Endothelial cell of umbilical vein (primary cell): ENCODE data around the gene VPS41. TPM values are rescaled to one million over a fixed set of nuclear protein-coding genes. Genes with fewer than 3 reads are reported as not detected.

ENCODE experiments used
- BruUV-seq: library from RNA; stranded (reverse); fragments of 400-500 nt; replicated peaks from 2 replicates; lab custom pipeline; 2021; lab: Mats Ljungman, UMichigan
- CTCF ChIA-PET: fragments of 300-600, 350-600 bp; sonication (Branson Sonifier 250); formaldehyde crosslinking; loops from one replicate; lab custom pipeline; 2021; ENCODE audit warnings: antibody characterized with exemption, inconsistent platforms; lab: Charles Lee
- POLR2A ChIA-PET: fragments of 300-600, 350-600 bp; sonication (Branson Sonifier 250); formaldehyde crosslinking; loops from one replicate; lab custom pipeline; 2021; ENCODE audit warnings: antibody characterized with exemption, inconsistent platforms; lab: Charles Lee
- DNase-seq: peaks from one replicate; pipeline ENCODE4 v3.0.0-alpha.2; 2011; ENCODE audit warnings: low read depth, low spot score
- FAIRE-seq: peaks from 2 replicates; lab custom pipeline; 2011; peaks lifted over from hg19 to GRCh38; lab: Jason Lieb, UNC
- H2AFZ ChIP-seq: 2 replicates; pipeline ENCODE4 v1.6.0; 2012; ENCODE audit warnings: low read depth, low read length, control low read depth, inconsistent platforms
- H3K27ac ChIP-seq: 2 replicates; pipeline ENCODE4 v1.5.1; 2011; ENCODE audit warnings: low read depth, mild to moderate bottlenecking, control low read depth, low read length, moderate library complexity; ENCODE audit not compliant: insufficient read depth
- H3K27me3 ChIP-seq, 2 experiments: 2 replicates each; pipeline versions ENCODE4 v1.6.0 to v1.6.1; 2011; ENCODE audit warnings: low read length in 2 of 2, mixed read lengths in 1 of 2; ENCODE audit not compliant: control insufficient read depth in 2 of 2, insufficient read depth in 2 of 2
- H3K36me3 ChIP-seq, 2 experiments: 2 replicates in 1 of 2; 3 replicates in 1 of 2; pipeline ENCODE4 v1.5.1; 2011; ENCODE audit warnings: low read length in 2 of 2, mild to moderate bottlenecking in 1 of 2, moderate library complexity in 1 of 2; ENCODE audit not compliant: control insufficient read depth in 2 of 2, insufficient read depth in 2 of 2; ENCODE audit errors: extremely low read depth in 1 of 2
- H3K4me1 ChIP-seq: 3 replicates; pipeline ENCODE4 v1.5.1; 2011; ENCODE audit warnings: mild to moderate bottlenecking, low read length; ENCODE audit not compliant: control insufficient read depth, insufficient read depth; ENCODE audit errors: extremely low read depth
- H3K4me2 ChIP-seq: 2 replicates; pipeline ENCODE4 v1.6.1; 2011; ENCODE audit warnings: low read length, control low read depth, mixed read lengths; ENCODE audit not compliant: insufficient read depth
- H3K4me3 ChIP-seq, 3 experiments: fragments of 200-600 bp in 1 of 3; sonication (generic), shearing (Covaris generic) in 1 of 3; replicated peaks in 1 of 3; 2 replicates each; pipeline ENCODE4 v1.5.1; 2011 to 2016; ENCODE audit warnings: control low read depth in 3 of 3, low read length in 3 of 3, mild to moderate bottlenecking in 2 of 3, inconsistent platforms in 1 of 3, low read depth in 1 of 3, moderate library complexity in 1 of 3; ENCODE audit not compliant: insufficient read depth in 1 of 3
- H3K79me2 ChIP-seq: 2 replicates; pipeline ENCODE4 v1.6.0; 2012; ENCODE audit warnings: low read length, inconsistent platforms; ENCODE audit not compliant: control insufficient read depth, insufficient read depth
- H3K9ac ChIP-seq: replicated peaks from 2 replicates; pipeline ENCODE3; 2011; ENCODE audit warnings: low read length, control low read depth; ENCODE audit not compliant: insufficient read depth; ENCODE audit errors: extremely low read depth
- H3K9me1 ChIP-seq: replicated peaks from 3 replicates; pipeline ENCODE4 v1.6.0; 2011; ENCODE audit warnings: mild to moderate bottlenecking, low read length; ENCODE audit not compliant: control insufficient read depth, insufficient read depth; ENCODE audit errors: extremely low read depth
- H3K9me3 ChIP-seq: replicated peaks from 2 replicates; pipeline ENCODE4 v1.5.1; 2012; ENCODE audit warnings: low read length, inconsistent platforms; ENCODE audit not compliant: control insufficient read depth, insufficient read depth
- H4K20me1 ChIP-seq: replicated peaks from 2 replicates; pipeline ENCODE3; 2011; ENCODE audit warnings: mild to moderate bottlenecking, low read length; ENCODE audit not compliant: control insufficient read depth, insufficient read depth; ENCODE audit errors: extremely low read depth
- CTCF ChIP-seq, 2 donors: IDR thresholded peaks; 1 replicate in 1 of 2; 2 replicates in 1 of 2; pipeline ENCODE4 v1.5.1; 2011; ENCODE audit warnings: low read length in 2 of 2, mild to moderate bottlenecking in 2 of 2, moderate library complexity in 2 of 2, control low read depth in 1 of 2, inconsistent platforms in 1 of 2, low read depth in 1 of 2; ENCODE audit not compliant: insufficient read depth in 1 of 2; ENCODE audit errors: extremely low read depth in 1 of 2
- EZH2 ChIP-seq: IDR thresholded peaks from 2 replicates; pipeline ENCODE4 v1.6.1; 2012; ENCODE audit warnings: borderline replicate concordance, low read depth, mild to moderate bottlenecking, moderate library complexity, low read length, inconsistent platforms; ENCODE audit not compliant: severe bottlenecking
- FOS ChIP-seq: IDR thresholded peaks from 2 replicates; pipeline ENCODE4 v1.6.1; 2011; ENCODE audit warnings: mild to moderate bottlenecking, low read length, moderate library complexity, borderline replicate concordance; ENCODE audit not compliant: insufficient read depth
- GATA2 ChIP-seq: IDR thresholded peaks from 2 replicates; pipeline ENCODE4 v1.7.0; 2011; ENCODE audit warnings: low read depth, mild to moderate bottlenecking, moderate library complexity, mixed read lengths, low read length; ENCODE audit not compliant: insufficient read length, insufficient read depth
- JUN ChIP-seq: IDR thresholded peaks from 2 replicates; pipeline ENCODE4 v1.6.1; 2011; ENCODE audit warnings: borderline replicate concordance, low read depth; ENCODE audit not compliant: insufficient read length, insufficient read depth
- MYC ChIP-seq: IDR thresholded peaks from one replicate; pipeline ENCODE4 v1.6.1; 2011; ENCODE audit warnings: mild to moderate bottlenecking, low read depth, low read length
- POLR2A ChIP-seq: IDR thresholded peaks from 2 replicates; pipeline ENCODE4 v1.6.1; 2012; ENCODE audit warnings: low read depth, mild to moderate bottlenecking, control low read depth, low read length
- POLR2AphosphoS5 ChIP-seq: IDR thresholded peaks from 2 replicates; pipeline ENCODE4 v1.6.1; 2012; ENCODE audit warnings: low read depth, mild to moderate bottlenecking, control low read depth, low read length, moderate library complexity; ENCODE audit not compliant: insufficient read depth
- dilution Hi-C: fragments of 300-500 bp; cut with MboI; formaldehyde crosslinking; loops from one replicate; pipeline ENCODE4 v1.15.0; 2019; ENCODE audit warnings: low sequenced_read_pairs; ENCODE audit not compliant: extremely low pct_ligation_motif_present
- intact Hi-C: fragments of 100-400 bp; cut with micrococcal nuclease; formaldehyde crosslinking; loops from one replicate; pipeline ENCODE4 v1.10.0; 2022
- polyA plus RNA-seq, 4 experiments: library from polyadenylated mRNA; depleted of rRNA in 3 of 4; stranded (reverse) in 3 of 4; unstranded in 1 of 4; fragments of >200 nt; gene quantifications; 2 replicates each; pipeline versions ENCODE4 v1.2.1 to v1.2.3, GENCODE V29; 2011 to 2012; ENCODE audit warnings: missing spikeins in 1 of 4
- total RNA-seq: library from RNA; stranded (reverse); gene quantifications from 2 replicates; pipeline ENCODE4 v1.2.3, GENCODE V29; 2021
- TF ChIP-seq, protein P1 (sequence below): IDR thresholded peaks from 2 replicates; pipeline ENCODE4 v1.6.1; 2011; ENCODE audit not compliant: insufficient read depth, insufficient read length

The VPS41 gene
- total and polyA plus RNA-seq, 2 donors (not counting 3 experiments of a cell fraction or from before 2014, with no cell fraction given) = 14.3 to 79.8 TPM

- DNase-seq (no peak), FAIRE-seq (no peak)
- no peaks in the 10 kb centered on the region for H3K9me3 ChIP-seq
- no peak overlapping the region for H2AFZ ChIP-seq
- BruUV-seq = no TSS peak
- intact Hi-C loops = no loop called here
- TF ChIP-seq POLR2AphosphoS5 (no peak), MYC (no peak), EZH2 (no peak), GATA2 (no peak)
- TF ChIP-seq, protein P1, sequence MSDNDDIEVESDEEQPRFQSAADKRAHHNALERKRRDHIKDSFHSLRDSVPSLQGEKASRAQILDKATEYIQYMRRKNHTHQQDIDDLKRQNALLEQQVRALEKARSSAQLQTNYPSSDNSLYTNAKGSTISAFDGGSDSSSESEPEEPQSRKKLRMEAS = no peak
- no peak overlapping the region for H3K27ac ChIP-seq
- H3K4me2 ChIP-seq = no peak overlapping the region
- H3K79me2 ChIP-seq = no peaks in the 10 kb centered on the region
- H3K4me1 ChIP-seq = no peaks in the 10 kb centered on the region
- no peak overlapping the region for H3K9ac ChIP-seq
- no peaks in the 10 kb centered on the region for H3K36me3 ChIP-seq
- H3K4me3 ChIP-seq = no peak overlapping the region
- no peaks in the 10 kb centered on the region for H3K9me1 ChIP-seq
- dilution Hi-C loops = no loop called here
- POLR2A ChIA-PET = no interaction called here
- CTCF ChIA-PET = no interaction called here
- no peaks in the 10 kb centered on the region for H4K20me1 ChIP-seq
- no peaks in the 10 kb centered on the region for H3K27me3 ChIP-seq
Measured at GRCh38 chr7:38872202-38872601, 36.8 kb downstream of the VPS41 start.

- H3K27me3 ChIP-seq = no peaks in the 10 kb centered on the region
- DNase-seq = no peak
- H2AFZ ChIP-seq = no peak overlapping the region
- H3K4me1 ChIP-seq = no peaks in the 10 kb centered on the region
- H3K9ac ChIP-seq = no peak overlapping the region
- no TSS peak for BruUV-seq
- CTCF ChIA-PET = interaction anchor here (1.7 kb wide), 1 partner anchor 10 kb away, joined by 7 read pairs; no protein-coding TSS in a partner anchor
- intact Hi-C loops = no loop called here
- POLR2A ChIA-PET = interaction anchor here (1.1 kb wide), 1 partner anchor 12 kb away, joined by 3 read pairs; no protein-coding TSS in a partner anchor
- no peak for TF ChIP-seq CTCF (IDR thresholded peaks at IDR 0.05; ENCODE audit: extremely low read depth in 1 of 2, insufficient read depth in 1 of 2, low read depth in 1 of 2, low read length in 2 of 2)
- TF ChIP-seq, protein P1 = no peak
- TF ChIP-seq MYC = no peak
- no peak for TF ChIP-seq FOS
- no peak for TF ChIP-seq POLR2AphosphoS5
- TF ChIP-seq JUN = no peak
- no peak for TF ChIP-seq EZH2
- TF ChIP-seq POLR2A = no peak
- no peak for TF ChIP-seq GATA2
- no peak for FAIRE-seq
- dilution Hi-C loops = no loop called here
- H3K27ac ChIP-seq = no peak overlapping the region
- H3K79me2 ChIP-seq = no peaks in the 10 kb centered on the region
- H3K4me2 ChIP-seq = no peak overlapping the region
- H3K36me3 ChIP-seq = no peaks in the 10 kb centered on the region
- H4K20me1 ChIP-seq = no peaks in the 10 kb centered on the region
- H3K9me3 ChIP-seq = no peaks in the 10 kb centered on the region
- H3K4me3 ChIP-seq = no peak overlapping the region
- no peaks in the 10 kb centered on the region for H3K9me1 ChIP-seq
Measured at GRCh38 chr7:38870147-38870546, 38.8 kb downstream of the VPS41 start.
